HepG2 (cell line): Measurements from ENCODE around the gene MSMB. TPM values are rescaled to one million over a fixed set of nuclear protein-coding genes. Genes with fewer than 3 reads are reported as not detected.

Experiments used
- ATAC-seq: fragments of 200-7000 bp; cut with Tn5 transposase; 3 replicates; pipeline ENCODE4 v1.9.1; 2020; ENCODE audit warnings: mild to moderate bottlenecking, moderate library complexity
- BruUV-seq: library from RNA; stranded (reverse); fragments of 400-500 nt; replicated peaks from 2 replicates; lab custom pipeline; 2021; lab: Mats Ljungman, UMichigan
- CTCF ChIA-PET: fragments of 300-600 bp; formaldehyde crosslinking; extraction: SDS; loops from one replicate; lab custom pipeline; 2021; ENCODE audit warnings: low total read pairs, inconsistent platforms, low intra/inter-chr PET ratio; lab: Yijun Ruan, JAX
- POLR2A ChIA-PET: fragments of 350-600 bp; sonication (Branson Sonifier 250); formaldehyde crosslinking; loops from one replicate; lab custom pipeline; 2020; ENCODE audit warnings: antibody characterized with exemption, inconsistent platforms; lab: Yijun Ruan, JAX
- DNase-seq: peaks from one replicate; pipeline ENCODE4 v3.0.0-alpha.2; 2015; ENCODE audit warnings: low spot score
- FAIRE-seq: peaks from 3 replicates; lab custom pipeline; 2011; peaks lifted over from hg19 to GRCh38; lab: Jason Lieb, UNC
- H2AFZ ChIP-seq: one replicate; pipeline ENCODE4 v1.6.1; 2011; ENCODE audit warnings: low read length, inconsistent platforms
- H3K27ac ChIP-seq: fragments of 300-600 bp; 3 replicates; pipeline ENCODE4 v1.8.0; 2011; ENCODE audit warnings: mixed run types, mild to moderate bottlenecking, mixed read lengths, low read length, inconsistent platforms; ENCODE audit not compliant: insufficient read depth; ENCODE audit errors: extremely low read length
- H3K27me3 ChIP-seq, 2 experiments: fragments of 200-600 bp in 1 of 2; 2 replicates in 1 of 2; 3 replicates in 1 of 2; pipeline versions ENCODE4 v1.6.0 to v1.8.0; 2011; ENCODE audit warnings: low read length in 2 of 2, mild to moderate bottlenecking in 2 of 2, moderate library complexity in 2 of 2, inconsistent platforms in 1 of 2; ENCODE audit not compliant: insufficient read depth in 2 of 2, control insufficient read depth in 1 of 2
- H3K36me3 ChIP-seq, 2 experiments: fragments of 200-600 bp in 1 of 2; replicated peaks in 1 of 2; 2 replicates in 1 of 2; 3 replicates in 1 of 2; pipeline versions ENCODE4 v1.5.1 to v1.8.0; 2011; ENCODE audit warnings: low read length in 2 of 2, inconsistent platforms in 1 of 2; ENCODE audit not compliant: insufficient read depth in 2 of 2, control insufficient read depth in 1 of 2
- H3K4me1 ChIP-seq: 2 replicates; pipeline ENCODE4 v1.5.1; 2012; ENCODE audit warnings: low read length, inconsistent platforms; ENCODE audit not compliant: insufficient read depth
- H3K4me2 ChIP-seq: 2 replicates; pipeline ENCODE4 v1.6.0; 2011; ENCODE audit warnings: low read depth, low read length, inconsistent platforms
- H3K4me3 ChIP-seq, 3 experiments: fragments of 200-600 bp in 1 of 3; sonication (generic), shearing (Covaris generic) in 1 of 3; replicated peaks in 1 of 3; 2 replicates each; pipeline ENCODE4 v1.5.1; 2011 to 2016; ENCODE audit warnings: low read length in 3 of 3, inconsistent platforms in 2 of 3, low read depth in 2 of 3, mild to moderate bottlenecking in 2 of 3, control low read depth in 1 of 3, mixed read lengths in 1 of 3; ENCODE audit not compliant: insufficient read depth in 1 of 3
- H3K79me2 ChIP-seq: one replicate; pipeline ENCODE4 v1.6.1; 2011; ENCODE audit warnings: low read length, inconsistent platforms; ENCODE audit not compliant: insufficient read depth
- H3K9ac ChIP-seq: 2 replicates; pipeline ENCODE4 v1.6.0; 2011; ENCODE audit warnings: mild to moderate bottlenecking, low read depth, low read length, inconsistent platforms; ENCODE audit not compliant: insufficient read depth
- H3K9me3 ChIP-seq: 2 replicates; pipeline ENCODE4 v1.5.1; 2012; ENCODE audit warnings: mild to moderate bottlenecking, low read length
- H4K20me1 ChIP-seq: 2 replicates; pipeline ENCODE4 v1.6.0; 2011; ENCODE audit warnings: inconsistent platforms, mild to moderate bottlenecking, low read length, moderate library complexity; ENCODE audit not compliant: insufficient read depth
- AKAP8 ChIP-seq: sonication (generic); formaldehyde crosslinking; IDR thresholded peaks from 2 replicates; pipeline ENCODE4 v1.5.1; 2020; ENCODE audit warnings: mild to moderate bottlenecking, missing genetic modification reagents
- BRCA1 ChIP-seq: sonication (generic); formaldehyde crosslinking; IDR thresholded peaks from 2 replicates; pipeline ENCODE4 v1.4.0; 2020; ENCODE audit warnings: missing genetic modification reagents
- CCAR2 ChIP-seq: fragments of 200-400 bp; formaldehyde crosslinking; optimal IDR thresholded peaks from 2 replicates; pipeline ENCODE3; 2018; ENCODE audit warnings: low read depth, mild to moderate bottlenecking, low read length, moderate library complexity
- FUBP1 ChIP-seq: sonication (generic); formaldehyde crosslinking; IDR thresholded peaks from 2 replicates; pipeline ENCODE4 v1.5.1; 2020; ENCODE audit warnings: missing genetic modification reagents, mild to moderate bottlenecking, borderline replicate concordance
- GATA4 ChIP-seq: sonication (generic); IDR thresholded peaks from 2 replicates; pipeline ENCODE4 v1.6.1; 2016; ENCODE audit warnings: antibody characterized with exemption, low read depth, borderline replicate concordance
- HNRNPLL ChIP-seq: fragments of 200-400 bp; formaldehyde crosslinking; IDR thresholded peaks from 2 replicates; pipeline ENCODE4 v1.6.1; 2017; ENCODE audit warnings: mild to moderate bottlenecking, low read depth, low read length; ENCODE audit not compliant: poor library complexity, severe bottlenecking
- NR2F1 ChIP-seq, 2 experiments: fragments of 450-650 bp in 1 of 2; formaldehyde crosslinking in 1 of 2; IDR thresholded peaks; 2 replicates each; pipeline versions ENCODE4 v1.5.0 to v1.6.1; 2016 to 2020; ENCODE audit warnings: mild to moderate bottlenecking in 1 of 2, missing compliant biosample characterization in 1 of 2, missing genetic modification reagents in 1 of 2, moderate library complexity in 1 of 2
- PREB ChIP-seq: sonication (generic); formaldehyde crosslinking; IDR thresholded peaks from 2 replicates; pipeline ENCODE4 v1.4.0; 2020; ENCODE audit warnings: missing genetic modification reagents
- RBM39 ChIP-seq: fragments of 200-400 bp; formaldehyde crosslinking; IDR thresholded peaks from one replicate; pipeline ENCODE4 v1.6.1; 2018; ENCODE audit warnings: antibody characterized with exemption, mild to moderate bottlenecking, low read depth, low read length; ENCODE audit not compliant: poor library complexity, severe bottlenecking
- RNF2 ChIP-seq: fragments of 450-650 bp; conservative IDR thresholded peaks from 2 replicates; pipeline ENCODE4 v1.6.1; 2016; ENCODE audit warnings: low read depth
- SNAPC4 ChIP-seq: sonication (generic); formaldehyde crosslinking; IDR thresholded peaks from 2 replicates; pipeline ENCODE4 v1.4.0; 2020; ENCODE audit warnings: mild to moderate bottlenecking, missing genetic modification reagents
- SPEN ChIP-seq: sonication (generic); formaldehyde crosslinking; IDR thresholded peaks from 2 replicates; pipeline ENCODE4 v1.5.1; 2020; ENCODE audit warnings: low read depth, mild to moderate bottlenecking, missing genetic modification reagents
- ZBTB20 ChIP-seq: sonication (generic); formaldehyde crosslinking; IDR thresholded peaks from 2 replicates; pipeline ENCODE4 v1.8.1; 2023; ENCODE audit warnings: missing genetic modification reagents, low read depth, mild to moderate bottlenecking, borderline replicate concordance
- ZMAT5 ChIP-seq: sonication (generic); formaldehyde crosslinking; IDR thresholded peaks from 2 replicates; pipeline ENCODE4 v1.5.0; 2020; ENCODE audit warnings: mild to moderate bottlenecking, low read depth, missing genetic modification reagents, borderline replicate concordance
- ZNF790 ChIP-seq: sonication (generic); formaldehyde crosslinking; IDR thresholded peaks from 2 replicates; pipeline ENCODE4 v1.8.0; 2022; ENCODE audit warnings: missing genetic modification reagents, mild to moderate bottlenecking, borderline replicate concordance
- ZNF878 ChIP-seq: sonication (generic); formaldehyde crosslinking; IDR thresholded peaks from 2 replicates; pipeline ENCODE4 v1.8.1; 2023; ENCODE audit warnings: mild to moderate bottlenecking, missing genetic modification reagents, moderate library complexity
- WGBS: methylation state at CpG from one replicate; pipeline ENCODE4 v1.1.6; 2017; ENCODE audit warnings: low lambda C conversion rate; 5-methylcytosine and 5-hydroxymethylcytosine counted together
- in situ Hi-C: cut with HindIII; loops from 2 replicates; pipeline ENCODE4 v1.10.0; 2017; ENCODE audit warnings: low pct_unique_long_range_greater_than_20kb; ENCODE audit not compliant: extremely low pct_ligation_motif_present
- intact Hi-C: fragments of 100-400 bp; cut with micrococcal nuclease; formaldehyde crosslinking; loops from one replicate; pipeline ENCODE4 v1.10.0; 2022; ENCODE audit not compliant: unreplicated experiment
- polyA plus RNA-seq, 8 experiments: library from polyadenylated mRNA; depleted of rRNA in 3 of 8; stranded (reverse) in 7 of 8; unstranded in 1 of 8; fragments of >200 nt; fragmentation: Illumina TruSeq in 4 of 8; extraction: Trizol in 4 of 8; gene quantifications; 2 replicates each; pipeline versions ENCODE4 v1.2.1 to v1.2.3, GENCODE V29; 2011 to 2016; ENCODE audit warnings: low read depth in 4 of 8, missing spikeins in 1 of 8, mixed read lengths in 1 of 8; ENCODE audit not compliant: insufficient read depth in 1 of 8
- total RNA-seq, 5 experiments: library from RNA; depleted of rRNA; stranded (reverse); fragments of >200 nt; fragmentation: Illumina TruSeq; extraction: Trizol; gene quantifications; 2 replicates each; pipeline ENCODE4 v1.2.3, GENCODE V29; 2016; ENCODE audit warnings: low read depth in 1 of 5

MSMB gene
- total and polyA plus RNA-seq, 2 of the 13 experiments (the other 11 are each of a cell fraction or from before 2014, with no cell fraction given) = 0.84 TPM; not detected in 1

- H2AFZ ChIP-seq = no peak overlapping the region
- no peak overlapping the region for H3K9ac ChIP-seq
- H3K4me2 ChIP-seq = no peak overlapping the region
- in situ Hi-C loops = no loop called here
- intact Hi-C loops = no loop called here
- H3K79me2 ChIP-seq = peaks cover 4% of the 10 kb centered on the region
- no peak overlapping the region for H3K4me3 ChIP-seq
- FAIRE-seq = no peak
- H3K27ac ChIP-seq = peak overlapping the region; percentile 56
- 92% methylated on average over 1 of the region's 1 CpG for WGBS
- no peaks in the 10 kb centered on the region for H4K20me1 ChIP-seq
- no peaks in the 10 kb centered on the region for H3K27me3 ChIP-seq
- ChIA-PET CTCF (no interaction called here), POLR2A (interaction anchor here (10.6 kb wide), 1 partner anchor 21 kb away, joined by 147 read pairs; no protein-coding TSS in a partner anchor)
- no peak for ATAC-seq
- BruUV-seq = no TSS peak
- peaks cover 3 to 30% of the 10 kb centered on the region in 2 experiments for H3K36me3 ChIP-seq
- peaks cover 86% of the 10 kb centered on the region for H3K4me1 ChIP-seq
- H3K9me3 ChIP-seq = no peaks in the 10 kb centered on the region
- DNase-seq = no peak
- TF ChIP-seq SNAPC4 (CRISPR knock-in tag) = no peak
- TF ChIP-seq SPEN (CRISPR knock-in tag) = no peak
- no peak for TF ChIP-seq ZMAT5 (CRISPR knock-in tag)
- TF ChIP-seq ZNF790 (CRISPR knock-in tag) = no peak
- no peak for TF ChIP-seq ZBTB20 (CRISPR knock-in tag)
- TF ChIP-seq CCAR2 = no peak
- TF ChIP-seq ZNF878 (CRISPR knock-in tag) = no peak
- TF ChIP-seq PREB (CRISPR knock-in tag) = no peak
- no peak for TF ChIP-seq FUBP1
- no peak for TF ChIP-seq RBM39
- no peak for TF ChIP-seq NR2F1 (CRISPR knock-in tag; IDR thresholded peaks at IDR 0.05)
- no peak for TF ChIP-seq AKAP8 (CRISPR knock-in tag)
- no peak for TF ChIP-seq BRCA1
- TF ChIP-seq RNF2 = no peak
- no peak for TF ChIP-seq HNRNPLL
- TF ChIP-seq GATA4 = no peak
Observed at GRCh38 chr10:46000538-46000937, 45.5 kb downstream of the MSMB start.
